IPS-18a (cell line): ENCODE data around the gene LRP1B.

ENCODE experiments used
- H3K27ac ChIP-seq: one replicate; pipeline ENCODE4 v1.5.1; 2013; ENCODE audit warnings: low read length
- H3K27me3 ChIP-seq: one replicate; pipeline ENCODE4 v1.6.1; 2013; ENCODE audit warnings: mild to moderate bottlenecking, low read length; ENCODE audit not compliant: control insufficient read depth, insufficient read depth
- H3K36me3 ChIP-seq: one replicate; pipeline ENCODE4 v1.6.1; 2013; ENCODE audit warnings: low read depth, low read length; ENCODE audit not compliant: control insufficient read depth
- H3K4me1 ChIP-seq: one replicate; pipeline ENCODE4 v1.6.1; 2013; ENCODE audit warnings: low read depth, low read length; ENCODE audit not compliant: control insufficient read depth
- H3K4me3 ChIP-seq: one replicate; pipeline ENCODE4 v1.5.1; 2013; ENCODE audit warnings: low read length
- H3K9ac ChIP-seq: one replicate; pipeline ENCODE4 v1.6.1; 2013; ENCODE audit warnings: mild to moderate bottlenecking, low read length, moderate library complexity
- H3K9me3 ChIP-seq: one replicate; pipeline ENCODE4 v1.6.1; 2013; ENCODE audit warnings: low read depth, low read length; ENCODE audit not compliant: control insufficient read depth

The LRP1B gene

DNA sequence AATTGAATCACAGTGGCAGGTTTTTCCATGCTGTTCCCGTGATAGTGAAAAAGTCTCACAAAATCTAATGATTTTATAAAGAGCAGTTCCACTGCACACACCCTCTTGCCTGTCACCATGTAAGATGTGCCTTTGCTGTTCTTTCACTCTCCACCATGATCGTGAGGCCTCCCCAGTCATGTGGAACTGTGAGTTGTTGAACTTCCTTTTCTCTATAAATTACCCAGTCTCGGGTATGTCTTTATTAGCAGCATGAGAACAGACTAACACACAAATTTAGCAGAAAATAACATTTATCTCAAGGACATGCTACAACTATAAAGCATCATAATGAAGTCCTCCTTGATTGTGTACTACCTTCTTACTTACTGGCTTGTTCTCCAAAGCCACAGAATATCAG is 1526.0 kb downstream of the LRP1B start:
- no peak overlapping the region for H3K4me3 ChIP-seq
- H3K9me3 ChIP-seq, result no peaks in the 10 kb centered on the region
- H3K27me3 ChIP-seq, result no peaks in the 10 kb centered on the region
- H3K36me3 ChIP-seq, result no peaks in the 10 kb centered on the region
- no peak overlapping the region for H3K9ac ChIP-seq
- no peaks in the 10 kb centered on the region for H3K4me1 ChIP-seq
- H3K27ac ChIP-seq, result no peak overlapping the region

GRCh38 chr2:140604096-140604495 is 1526.7 kb downstream of the LRP1B start:
- H3K4me1 ChIP-seq, result no peaks in the 10 kb centered on the region

DNA sequence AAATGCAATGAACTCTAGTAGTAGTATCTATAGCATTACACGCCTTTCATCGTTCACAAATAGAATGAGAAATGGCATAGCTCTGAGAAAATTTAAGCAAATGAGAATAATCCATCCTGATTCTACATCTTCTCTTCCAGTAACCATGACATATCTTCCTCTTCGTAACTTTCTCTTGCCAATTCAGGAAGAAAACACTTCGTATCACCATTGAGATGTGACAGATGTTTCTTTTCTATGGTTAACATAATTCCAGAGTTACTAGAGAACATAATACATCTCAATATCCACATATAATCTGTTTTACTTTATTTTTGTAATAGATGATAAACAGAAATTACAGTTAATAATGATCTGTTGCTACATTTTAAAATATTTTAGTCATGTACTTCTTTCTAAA is 1527.4 kb downstream of the LRP1B start:
- Histone ChIP-seq H3K9ac (no peak overlapping the region), H3K9me3 (no peaks in the 10 kb centered on the region), H3K27ac (no peak overlapping the region), H3K4me1 (no peaks in the 10 kb centered on the region), H3K36me3 (no peaks in the 10 kb centered on the region), H3K27me3 (no peaks in the 10 kb centered on the region), H3K4me3 (no peak overlapping the region)

More at GRCh38 chr2:140604096-140604495, 1526.7 kb downstream of the LRP1B start:
- Histone ChIP-seq H3K9ac (no peak overlapping the region), H3K36me3 (no peaks in the 10 kb centered on the region), H3K27me3 (no peaks in the 10 kb centered on the region), H3K4me3 (no peak overlapping the region), H3K9me3 (no peaks in the 10 kb centered on the region), H3K27ac (no peak overlapping the region)

GRCh38 chr2:140601801-140602200 is 1529.0 kb downstream of the LRP1B start:
- no peak overlapping the region for H3K4me3 ChIP-seq
- no peaks in the 10 kb centered on the region for H3K36me3 ChIP-seq
- no peak overlapping the region for H3K9ac ChIP-seq
- H3K9me3 ChIP-seq, result no peaks in the 10 kb centered on the region
- no peaks in the 10 kb centered on the region for H3K4me1 ChIP-seq
- H3K27ac ChIP-seq, result no peak overlapping the region
- H3K27me3 ChIP-seq, result no peaks in the 10 kb centered on the region

GRCh38 chr2:140601342-140601741 is 1529.5 kb downstream of the LRP1B start:
- Histone ChIP-seq H3K27ac (no peak overlapping the region), H3K4me1 (no peaks in the 10 kb centered on the region), H3K9me3 (no peaks in the 10 kb centered on the region), H3K4me3 (no peak overlapping the region), H3K36me3 (no peaks in the 10 kb centered on the region), H3K27me3 (no peaks in the 10 kb centered on the region), H3K9ac (no peak overlapping the region)

GRCh38 chr2:140600116-140600515 is 1530.7 kb downstream of the LRP1B start:
- H3K4me1 ChIP-seq, result no peaks in the 10 kb centered on the region
- H3K9me3 ChIP-seq, result no peaks in the 10 kb centered on the region

GRCh38 chr2:140597836-140598235 is 1533.0 kb downstream of the LRP1B start:
- H3K27ac ChIP-seq, result no peak overlapping the region
- no peaks in the 10 kb centered on the region for H3K36me3 ChIP-seq
- H3K9me3 ChIP-seq, result no peaks in the 10 kb centered on the region
- H3K4me3 ChIP-seq, result no peak overlapping the region
- H3K4me1 ChIP-seq, result no peaks in the 10 kb centered on the region
- no peaks in the 10 kb centered on the region for H3K27me3 ChIP-seq
- no peak overlapping the region for H3K9ac ChIP-seq

More at GRCh38 chr2:140600116-140600515, 1530.7 kb downstream of the LRP1B start:
- Histone ChIP-seq H3K4me3 (no peak overlapping the region), H3K9ac (no peak overlapping the region), H3K27me3 (no peaks in the 10 kb centered on the region), H3K27ac (no peak overlapping the region), H3K36me3 (no peaks in the 10 kb centered on the region)

DNA sequence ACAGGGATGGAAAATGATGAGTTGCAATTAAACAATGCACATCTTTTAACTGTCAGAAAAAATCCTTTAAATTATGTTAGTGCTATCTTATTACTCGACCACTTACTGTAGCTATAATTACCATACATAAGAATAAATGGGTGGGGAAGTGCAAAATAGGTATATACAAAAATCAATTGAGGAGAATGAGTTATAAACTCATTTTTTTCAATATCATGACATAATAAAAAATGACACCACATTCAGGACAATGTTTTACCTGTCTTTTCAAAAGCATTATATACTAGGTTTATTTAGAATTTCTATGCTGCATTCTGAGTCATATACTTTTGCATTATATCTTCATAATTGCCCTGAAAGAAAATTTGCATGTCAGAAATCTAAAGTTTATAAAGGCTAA is 1533.6 kb downstream of the LRP1B start:
- no peak overlapping the region for H3K9ac ChIP-seq
- no peaks in the 10 kb centered on the region for H3K36me3 ChIP-seq
- no peaks in the 10 kb centered on the region for H3K9me3 ChIP-seq
- H3K4me1 ChIP-seq, result no peaks in the 10 kb centered on the region
- no peaks in the 10 kb centered on the region for H3K27me3 ChIP-seq
- H3K4me3 ChIP-seq, result no peak overlapping the region
- H3K27ac ChIP-seq, result no peak overlapping the region

DNA sequence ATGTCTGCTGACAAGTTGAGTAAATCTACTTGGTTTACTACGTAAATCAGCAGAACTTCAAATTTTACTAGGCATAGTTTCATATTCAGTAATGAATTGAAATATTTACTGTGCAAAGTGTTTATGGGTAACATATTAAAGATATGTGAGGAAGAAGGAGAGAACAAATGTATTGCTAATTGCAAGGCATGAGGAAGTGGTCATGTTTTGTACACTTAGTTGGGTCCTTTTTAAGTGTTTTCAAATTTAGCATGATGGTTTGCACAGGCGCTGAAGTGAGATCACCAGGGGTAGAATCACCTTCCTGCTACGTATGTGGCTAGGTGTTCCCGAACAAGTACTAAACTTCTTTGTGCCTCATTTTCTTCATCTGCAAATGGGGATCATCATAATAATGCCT is 1534.4 kb downstream of the LRP1B start:
- no peak overlapping the region for H3K4me3 ChIP-seq
- no peaks in the 10 kb centered on the region for H3K4me1 ChIP-seq
- no peaks in the 10 kb centered on the region for H3K27me3 ChIP-seq
- no peak overlapping the region for H3K9ac ChIP-seq
- no peak overlapping the region for H3K27ac ChIP-seq
- H3K36me3 ChIP-seq, result no peaks in the 10 kb centered on the region
- H3K9me3 ChIP-seq, result no peaks in the 10 kb centered on the region

- no peaks in the 10 kb centered on the region for H3K36me3 ChIP-seq
- no peaks in the 10 kb centered on the region for H3K9me3 ChIP-seq
- H3K9ac ChIP-seq, result no peak overlapping the region
- H3K4me1 ChIP-seq, result no peaks in the 10 kb centered on the region
- H3K27me3 ChIP-seq, result no peaks in the 10 kb centered on the region
- H3K27ac ChIP-seq, result no peak overlapping the region
- H3K4me3 ChIP-seq, result no peak overlapping the region
These were observed 1535.7 kb downstream of the LRP1B start for GRCh38 chr2:140595107-140595506.

DNA sequence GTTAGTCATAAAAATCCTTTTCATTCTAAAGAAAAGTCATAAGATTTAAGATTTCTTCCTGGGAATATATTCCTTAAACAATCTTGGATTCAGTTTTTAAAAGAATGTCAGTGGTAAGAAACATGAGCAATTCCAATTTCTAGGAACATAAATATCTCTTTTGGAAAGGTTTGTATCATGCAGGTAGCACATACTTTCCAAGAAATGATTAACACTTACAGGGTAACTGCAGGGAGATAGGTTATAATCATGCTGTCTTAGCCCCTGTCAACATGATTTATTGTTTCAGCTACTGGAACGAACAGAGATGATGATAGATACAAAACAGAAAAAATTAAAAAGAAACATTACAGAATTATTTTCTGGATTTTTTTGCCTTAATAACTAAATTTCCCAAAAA is 1537.7 kb downstream of the LRP1B start:
- no peak overlapping the region for H3K27ac ChIP-seq
- H3K4me3 ChIP-seq, result no peak overlapping the region
- no peaks in the 10 kb centered on the region for H3K4me1 ChIP-seq
- H3K9me3 ChIP-seq, result no peaks in the 10 kb centered on the region
- H3K27me3 ChIP-seq, result no peaks in the 10 kb centered on the region
- no peak overlapping the region for H3K9ac ChIP-seq
- no peaks in the 10 kb centered on the region for H3K36me3 ChIP-seq

DNA sequence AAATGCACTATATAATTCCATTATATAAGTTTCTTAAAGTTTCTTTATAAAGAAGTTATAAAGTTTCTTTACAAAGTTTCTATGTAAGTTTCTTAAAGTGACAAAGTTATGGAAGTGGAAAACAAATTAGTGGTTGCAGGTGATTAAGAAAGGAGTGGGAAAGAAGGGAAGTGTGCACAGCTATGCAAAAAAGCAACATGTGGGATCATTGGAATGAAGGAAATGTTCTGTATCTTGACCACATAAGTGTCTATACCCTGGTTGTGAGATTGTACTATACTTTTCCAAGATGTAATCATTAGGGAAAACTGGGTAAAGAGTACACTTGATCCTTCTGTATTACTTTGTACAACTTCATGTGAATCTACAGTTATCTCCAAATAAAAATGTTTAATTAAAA is 1541.1 kb downstream of the LRP1B start:
- no peak overlapping the region for H3K27ac ChIP-seq
- no peaks in the 10 kb centered on the region for H3K36me3 ChIP-seq
- no peaks in the 10 kb centered on the region for H3K27me3 ChIP-seq
- no peak overlapping the region for H3K9ac ChIP-seq
- no peaks in the 10 kb centered on the region for H3K4me1 ChIP-seq
- no peaks in the 10 kb centered on the region for H3K9me3 ChIP-seq
- no peak overlapping the region for H3K4me3 ChIP-seq
